HEK293 (cell line): ENCODE data around the gene ZACN.

ENCODE experiments used
- CTCF ChIA-PET: fragments of 350-600 bp; formaldehyde crosslinking; extraction: SDS; loops from one replicate; lab custom pipeline; 2021; ENCODE audit warnings: antibody characterized with exemption; lab: Yijun Ruan, JAX
- POLR2A ChIA-PET: fragments of 300-600 bp; formaldehyde crosslinking; extraction: SDS; loops from one replicate; lab custom pipeline; 2020; ENCODE audit warnings: antibody characterized with exemption, inconsistent platforms; lab: Yijun Ruan, JAX
- H3K27ac ChIP-seq: fragments of 200-500 bp; sonication (Bioruptor generic); 2 replicates; pipeline ENCODE4 v1.5.1; 2014; ENCODE audit warnings: low read depth, low read length, control low read depth, inconsistent platforms; ENCODE audit errors: extremely low read depth
- H3K36me3 ChIP-seq, 2 experiments: fragments of 200-500 bp in 1 of 2; sonication (Bioruptor generic) in 1 of 2; 1 replicate in 1 of 2; 2 replicates in 1 of 2; pipeline ENCODE4 v1.5.1; 2014 to 2017; ENCODE audit warnings: inconsistent platforms in 2 of 2, low read length in 2 of 2; ENCODE audit not compliant: control insufficient read depth in 2 of 2, insufficient read depth in 1 of 2
- H3K4me1 ChIP-seq: fragments of 200-500 bp; sonication (Bioruptor generic); 2 replicates; pipeline ENCODE4 v1.5.1; 2014; ENCODE audit warnings: mild to moderate bottlenecking, low read length, inconsistent platforms; ENCODE audit not compliant: control insufficient read depth, insufficient read depth
- H3K4me3 ChIP-seq: 2 replicates; pipeline ENCODE4 v1.5.1; 2011; ENCODE audit warnings: low read depth, mild to moderate bottlenecking, control low read depth, low read length, moderate library complexity
- H3K9me3 ChIP-seq: fragments of 200-500 bp; sonication (Bioruptor generic); 2 replicates; pipeline ENCODE4 v1.5.1; 2014; ENCODE audit warnings: low read depth, low read length, inconsistent platforms; ENCODE audit not compliant: control insufficient read depth, insufficient read depth
- EGR2 ChIP-seq: fragments of 450-650 bp; formaldehyde crosslinking; IDR thresholded peaks from 2 replicates; pipeline ENCODE4 v1.5.1; 2016; ENCODE audit warnings: low read depth, missing biosample characterization, missing genetic modification characterization
- MEIS1 ChIP-seq: sonication (generic); formaldehyde crosslinking; IDR thresholded peaks from 2 replicates; pipeline ENCODE4 v1.8.1; 2022; ENCODE audit warnings: missing genetic modification reagents, mild to moderate bottlenecking, borderline replicate concordance
- TRIM28 ChIP-seq: IDR thresholded peaks from 2 replicates; pipeline ENCODE4 v1.6.1; 2011; ENCODE audit warnings: low read length, control low read depth, borderline replicate concordance
- ZBTB8A ChIP-seq: fragments of 450-650 bp; formaldehyde crosslinking; IDR thresholded peaks from 2 replicates; pipeline ENCODE4 v1.5.1; 2016; ENCODE audit warnings: missing biosample characterization, missing genetic modification characterization
- ZEB2 ChIP-seq: fragments of 450-650 bp; formaldehyde crosslinking; IDR thresholded peaks from 2 replicates; pipeline ENCODE4 v1.5.1; 2016; ENCODE audit warnings: missing biosample characterization, missing genetic modification characterization
- ZFHX2 ChIP-seq: fragments of 450-650 bp; formaldehyde crosslinking; conservative IDR thresholded peaks from 2 replicates; pipeline ENCODE4 v1.5.1; 2016; ENCODE audit warnings: missing biosample characterization, missing genetic modification characterization
- ZFP37 ChIP-seq: fragments of 450-650 bp; formaldehyde crosslinking; IDR thresholded peaks from 2 replicates; pipeline ENCODE4 v1.5.1; 2016; ENCODE audit warnings: missing biosample characterization, missing genetic modification characterization
- ZNF324 ChIP-seq: fragments of 450-650 bp; formaldehyde crosslinking; IDR thresholded peaks from 2 replicates; pipeline ENCODE4 v1.5.1; 2016; ENCODE audit warnings: missing biosample characterization, missing genetic modification characterization
- ZNF426 ChIP-seq: fragments of 450-650 bp; formaldehyde crosslinking; IDR thresholded peaks from 2 replicates; pipeline ENCODE4 v1.5.1; 2017; ENCODE audit warnings: missing biosample characterization, missing genetic modification characterization, mild to moderate bottlenecking, inconsistent platforms, moderate library complexity
- ZNF501 ChIP-seq: fragments of 450-650 bp; formaldehyde crosslinking; IDR thresholded peaks from 2 replicates; pipeline ENCODE4 v1.5.1; 2016; ENCODE audit warnings: missing biosample characterization, missing genetic modification characterization
- ZNF571 ChIP-seq: fragments of 450-650 bp; formaldehyde crosslinking; IDR thresholded peaks from 2 replicates; pipeline ENCODE4 v1.5.0; 2017; ENCODE audit warnings: missing biosample characterization, missing genetic modification characterization
- ZNF600 ChIP-seq: fragments of 450-650 bp; formaldehyde crosslinking; IDR thresholded peaks from 2 replicates; pipeline ENCODE4 v1.5.1; 2016; ENCODE audit warnings: missing biosample characterization, missing genetic modification characterization
- ZNF624 ChIP-seq: fragments of 450-650 bp; formaldehyde crosslinking; IDR thresholded peaks from 2 replicates; pipeline ENCODE4 v1.5.1; 2017; ENCODE audit warnings: missing biosample characterization, missing genetic modification characterization
- ZNF76 ChIP-seq: fragments of 450-650 bp; formaldehyde crosslinking; IDR thresholded peaks from 2 replicates; pipeline ENCODE4; 2016; ENCODE audit warnings: low read depth, missing biosample characterization, missing genetic modification characterization, borderline replicate concordance
- ZNF768 ChIP-seq: fragments of 450-650 bp; formaldehyde crosslinking; IDR thresholded peaks from 2 replicates; pipeline ENCODE4 v1.5.1; 2018; ENCODE audit warnings: missing biosample characterization, mild to moderate bottlenecking, missing genetic modification characterization
- ZNF830 ChIP-seq: fragments of 450-650 bp; IDR thresholded peaks from 2 replicates; pipeline ENCODE4 v1.5.0; 2018; ENCODE audit warnings: missing biosample characterization, missing genetic modification characterization, low read depth, mild to moderate bottlenecking, moderate library complexity
- TF ChIP-seq, protein P1 (sequence below): fragments of 450-650 bp; formaldehyde crosslinking; IDR thresholded peaks from 2 replicates; pipeline ENCODE4 v1.5.1; 2016; ENCODE audit warnings: missing biosample characterization, missing genetic modification characterization
- TF ChIP-seq, protein P2 (sequence below): fragments of 450-650 bp; formaldehyde crosslinking; IDR thresholded peaks from 2 replicates; pipeline ENCODE4 v1.5.0; 2017; ENCODE audit warnings: missing biosample characterization, missing genetic modification characterization, borderline replicate concordance

ZACN gene

DNA sequence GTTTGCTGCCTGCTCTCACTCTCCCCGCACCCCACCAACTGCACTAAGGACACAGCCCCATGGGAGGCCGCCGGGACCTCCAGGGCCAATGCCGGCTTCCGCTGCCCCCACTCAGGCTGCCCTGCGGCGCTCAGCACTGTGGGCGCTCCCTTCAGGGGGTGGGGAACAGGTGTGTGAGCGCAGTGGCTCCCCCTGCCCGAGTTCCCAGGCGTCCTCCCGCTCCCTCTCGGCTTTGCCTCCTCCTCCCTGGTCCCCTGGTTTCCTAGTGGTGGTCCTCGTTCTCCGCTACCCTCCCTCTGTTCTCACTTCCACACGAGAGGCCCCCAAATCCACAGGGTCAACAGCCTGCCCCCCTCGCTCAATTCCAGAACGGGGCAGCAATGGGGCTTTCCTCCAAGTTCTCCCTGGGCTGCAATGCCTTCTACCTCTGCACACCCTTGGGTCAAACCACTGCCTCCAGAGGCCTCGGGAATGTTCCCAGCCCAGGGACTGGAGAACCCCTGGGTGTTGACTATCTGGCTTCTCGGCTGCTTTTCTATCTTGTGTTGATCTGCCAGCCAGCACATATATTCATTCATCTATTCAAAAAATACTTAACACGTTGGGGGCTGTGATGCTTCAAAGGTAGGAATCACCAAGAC lies 52.2 kb downstream of the ZACN start:
- POLR2A ChIA-PET: no interaction called here
- peaks cover 4% of the 10 kb centered on the region for H3K4me1 ChIP-seq
- TF ChIP-seq ZFP37 (tag by site-specific recombination): no peak
- no peak for TF ChIP-seq ZNF426 (tag by site-specific recombination)
- no peak for TF ChIP-seq ZNF600
- TF ChIP-seq ZNF76 (tag by site-specific recombination): no peak
- no peak for TF ChIP-seq ZNF501 (tag by site-specific recombination)
- no peak for TF ChIP-seq ZBTB8A (tag by site-specific recombination)
- no peak for TF ChIP-seq MEIS1 (CRISPR knock-in tag)
- no peak for TF ChIP-seq ZNF830 (tag by site-specific recombination)
- TF ChIP-seq TRIM28: no peak
- TF ChIP-seq, protein P1, sequence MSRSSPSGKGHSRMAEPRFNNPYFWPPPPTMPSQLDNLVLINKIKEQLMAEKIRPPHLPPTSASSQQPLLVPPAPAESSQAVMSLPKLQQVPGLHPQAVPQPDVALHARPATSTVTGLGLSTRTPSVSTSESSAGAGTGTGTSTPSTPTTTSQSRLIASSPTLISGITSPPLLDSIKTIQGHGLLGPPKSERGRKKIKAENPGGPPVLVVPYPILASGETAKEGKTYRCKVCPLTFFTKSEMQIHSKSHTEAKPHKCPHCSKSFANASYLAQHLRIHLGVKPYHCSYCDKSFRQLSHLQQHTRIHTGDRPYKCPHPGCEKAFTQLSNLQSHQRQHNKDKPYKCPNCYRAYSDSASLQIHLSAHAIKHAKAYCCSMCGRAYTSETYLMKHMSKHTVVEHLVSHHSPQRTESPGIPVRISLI (tag by site-specific recombination): no peak
- no peak for TF ChIP-seq ZNF324 (tag by site-specific recombination)
- TF ChIP-seq, protein P2, sequence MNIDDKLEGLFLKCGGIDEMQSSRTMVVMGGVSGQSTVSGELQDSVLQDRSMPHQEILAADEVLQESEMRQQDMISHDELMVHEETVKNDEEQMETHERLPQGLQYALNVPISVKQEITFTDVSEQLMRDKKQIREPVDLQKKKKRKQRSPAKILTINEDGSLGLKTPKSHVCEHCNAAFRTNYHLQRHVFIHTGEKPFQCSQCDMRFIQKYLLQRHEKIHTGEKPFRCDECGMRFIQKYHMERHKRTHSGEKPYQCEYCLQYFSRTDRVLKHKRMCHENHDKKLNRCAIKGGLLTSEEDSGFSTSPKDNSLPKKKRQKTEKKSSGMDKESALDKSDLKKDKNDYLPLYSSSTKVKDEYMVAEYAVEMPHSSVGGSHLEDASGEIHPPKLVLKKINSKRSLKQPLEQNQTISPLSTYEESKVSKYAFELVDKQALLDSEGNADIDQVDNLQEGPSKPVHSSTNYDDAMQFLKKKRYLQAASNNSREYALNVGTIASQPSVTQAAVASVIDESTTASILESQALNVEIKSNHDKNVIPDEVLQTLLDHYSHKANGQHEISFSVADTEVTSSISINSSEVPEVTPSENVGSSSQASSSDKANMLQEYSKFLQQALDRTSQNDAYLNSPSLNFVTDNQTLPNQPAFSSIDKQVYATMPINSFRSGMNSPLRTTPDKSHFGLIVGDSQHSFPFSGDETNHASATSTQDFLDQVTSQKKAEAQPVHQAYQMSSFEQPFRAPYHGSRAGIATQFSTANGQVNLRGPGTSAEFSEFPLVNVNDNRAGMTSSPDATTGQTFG: no peak
- TF ChIP-seq ZEB2 (tag by site-specific recombination): no peak
- TF ChIP-seq ZNF624 (tag by site-specific recombination): no peak
- TF ChIP-seq ZNF571 (tag by site-specific recombination): no peak

GRCh38 chr17:76131692-76132573 lies 53.0 kb downstream of the ZACN start:
- ChIA-PET POLR2A (interaction anchor here (0.5 to 2.5 kb wide), 6 partner anchors 10 to 379 kb away, joined by 3 to 8 read pairs (median 3); partner anchors contain the start of gene UBALD2), CTCF (interaction anchor here (0.5 to 2.8 kb wide), 8 partner anchors 10 to 138 kb away, joined by 3 to 14 read pairs (median 6); no protein-coding TSS in a partner anchor)
- TF ChIP-seq EGR2 (tag by site-specific recombination) (peak; percentile 94), ZNF768 (tag by site-specific recombination) (no peak), ZFHX2 (peak; percentile 88)
- peaks cover 4% of the 10 kb centered on the region for H3K4me1 ChIP-seq
- no peak overlapping the region for H3K4me3 ChIP-seq
- H3K36me3 ChIP-seq: no peaks in the 10 kb centered on the region
- H3K9me3 ChIP-seq: no peaks in the 10 kb centered on the region
- H3K27ac ChIP-seq: 0 out of 2 replicates have a peak overlapping the region, but pooled peaks have one; percentile 31

More for the DNA sequence above, 52.2 kb downstream of the ZACN start:
- Histone ChIP-seq H3K36me3 (no peaks in the 10 kb centered on the region), H3K4me3 (no peak overlapping the region), H3K9me3 (no peaks in the 10 kb centered on the region), H3K27ac (no peak overlapping the region)
- CTCF ChIA-PET: interaction anchor here (0.9 to 1.8 kb wide), 4 partner anchors 10 to 148 kb away, joined by 3 to 10 read pairs (median 5); no protein-coding TSS in a partner anchor
